Femur (tissue), 1 donor: ENCODE measurements around the gene CLCN2.

Source experiments
- DNase-seq: peaks from one replicate; pipeline ENCODE4 v3.0.0-alpha.2; 2017

The CLCN2 gene

GRCh38 chr3:184359610-184360009 lies 1.8 kb downstream of the CLCN2 start:
- DNase-seq: no peak

GRCh38 chr3:184358921-184359350 lies 2.5 kb downstream of the CLCN2 start:
- DNase-seq: no peak

GRCh38 chr3:184358124-184358767 lies 3.2 kb downstream of the CLCN2 start:
- DNase-seq: no peak

- DNase-seq: no peak
Measured at GRCh38 chr3:184357248-184358123, 3.9 kb downstream of the CLCN2 start.

GRCh38 chr3:184355261-184356040 lies 6.0 kb downstream of the CLCN2 start:
- no peak for DNase-seq

- no peak for DNase-seq
Measured at GRCh38 chr3:184354754-184355153, 6.7 kb downstream of the CLCN2 start.

GRCh38 chr3:184354121-184354728 lies 7.2 kb downstream of the CLCN2 start:
- DNase-seq: no peak

- DNase-seq: no peak
Measured at GRCh38 chr3:184353546-184353941, 7.9 kb downstream of the CLCN2 start.

- DNase-seq: peak; percentile 14
Measured at GRCh38 chr3:184352897-184353545, 8.4 kb downstream of the CLCN2 start.

- DNase-seq: peak; percentile 17
Measured at GRCh38 chr3:184352149-184352785, 9.1 kb downstream of the CLCN2 start.

- peak; percentile 20 for DNase-seq
Measured at GRCh38 chr3:184351511-184352148, 9.8 kb downstream of the CLCN2 start.

- no peak for DNase-seq
Measured at GRCh38 chr3:184350618-184351017, 10.8 kb downstream of the CLCN2 start.

- DNase-seq: no peak
Measured at GRCh38 chr3:184349563-184350470, 11.6 kb downstream of the CLCN2 start.

- no peak for DNase-seq
Measured at GRCh38 chr3:184348057-184348382, 13.4 kb downstream of the CLCN2 start.

- no peak for DNase-seq
Measured at GRCh38 chr3:184347321-184348056, 13.9 kb downstream of the CLCN2 start.

- no peak for DNase-seq
Measured at GRCh38 chr3:184346480-184347190, 14.8 kb downstream of the CLCN2 start.

- DNase-seq: no peak
Measured at GRCh38 chr3:184345317-184346144, 15.9 kb downstream of the CLCN2 start.
